Daoy (cell line): ENCODE measurements around the gene PPM1J. TPM values are rescaled to one million over a fixed set of nuclear protein-coding genes. Genes with fewer than 3 reads are reported as not detected.
"Not testable (repeated sequence)": the region's sequence is repeated elsewhere in the genome, so short reads cannot be mapped to it uniquely, and the experiment has no call there.

Source experiments
- DNase-seq: peaks from one replicate; pipeline ENCODE4 v3.0.0-alpha.2; 2015; ENCODE audit warnings: low read depth
- total RNA-seq: library from RNA; depleted of rRNA; stranded (reverse); fragments of >200 nt; shearing (Covaris generic); gene quantifications from 2 replicates; pipeline ENCODE4 v1.2.3, GENCODE V29; 2014; rRNA removed

Gene PPM1J, protein sequence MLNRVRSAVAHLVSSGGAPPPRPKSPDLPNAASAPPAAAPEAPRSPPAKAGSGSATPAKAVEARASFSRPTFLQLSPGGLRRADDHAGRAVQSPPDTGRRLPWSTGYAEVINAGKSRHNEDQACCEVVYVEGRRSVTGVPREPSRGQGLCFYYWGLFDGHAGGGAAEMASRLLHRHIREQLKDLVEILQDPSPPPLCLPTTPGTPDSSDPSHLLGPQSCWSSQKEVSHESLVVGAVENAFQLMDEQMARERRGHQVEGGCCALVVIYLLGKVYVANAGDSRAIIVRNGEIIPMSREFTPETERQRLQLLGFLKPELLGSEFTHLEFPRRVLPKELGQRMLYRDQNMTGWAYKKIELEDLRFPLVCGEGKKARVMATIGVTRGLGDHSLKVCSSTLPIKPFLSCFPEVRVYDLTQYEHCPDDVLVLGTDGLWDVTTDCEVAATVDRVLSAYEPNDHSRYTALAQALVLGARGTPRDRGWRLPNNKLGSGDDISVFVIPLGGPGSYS
- 0.06 TPM in 1 of 2 replicates, not detected in the other for total RNA-seq

DNA sequence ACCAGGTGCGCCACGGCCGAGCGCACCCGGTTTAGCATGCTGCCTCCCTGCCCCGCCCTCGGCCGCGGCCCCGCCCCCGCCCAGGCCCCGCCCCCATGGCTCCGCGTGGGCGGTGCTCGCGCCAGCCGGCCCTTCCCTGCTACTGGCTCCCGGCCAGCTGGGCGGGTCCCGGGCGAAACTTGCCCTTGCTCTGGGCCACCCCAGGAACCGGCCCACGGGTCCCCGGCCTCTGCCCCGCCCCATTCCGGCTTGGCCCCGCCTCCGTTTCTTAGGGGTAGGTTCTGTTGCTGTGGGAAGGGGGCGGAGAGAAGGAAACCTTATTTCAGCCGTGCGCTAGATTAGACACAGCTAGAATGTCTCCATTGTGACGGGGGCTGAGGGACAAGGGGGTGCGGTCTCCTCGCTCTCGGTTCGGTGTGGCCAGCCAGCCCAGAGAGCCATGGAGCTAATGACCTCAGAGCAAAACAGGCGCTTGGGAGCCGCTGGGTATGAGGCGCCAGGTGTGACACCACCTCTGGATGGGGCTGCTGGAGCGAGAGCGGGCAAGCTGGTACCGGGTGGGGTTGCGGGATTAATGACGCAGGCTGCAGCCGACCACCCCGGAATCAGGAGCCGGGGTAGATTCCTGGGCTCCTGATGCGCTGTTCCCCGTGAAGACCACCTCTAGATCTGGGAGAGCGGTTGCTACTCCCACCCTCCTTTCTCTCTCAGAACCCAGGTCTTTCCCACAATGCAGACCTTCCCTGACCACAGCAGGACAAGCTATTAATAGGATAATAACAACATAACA is at the start of gene PPM1J:
Gene PPM1J (minus strand): TSS at position 69 of the 790 bp plus-strand sequence. CDS start 31 bp downstream, at position 38.
- peak; percentile 99 for DNase-seq

DNA sequence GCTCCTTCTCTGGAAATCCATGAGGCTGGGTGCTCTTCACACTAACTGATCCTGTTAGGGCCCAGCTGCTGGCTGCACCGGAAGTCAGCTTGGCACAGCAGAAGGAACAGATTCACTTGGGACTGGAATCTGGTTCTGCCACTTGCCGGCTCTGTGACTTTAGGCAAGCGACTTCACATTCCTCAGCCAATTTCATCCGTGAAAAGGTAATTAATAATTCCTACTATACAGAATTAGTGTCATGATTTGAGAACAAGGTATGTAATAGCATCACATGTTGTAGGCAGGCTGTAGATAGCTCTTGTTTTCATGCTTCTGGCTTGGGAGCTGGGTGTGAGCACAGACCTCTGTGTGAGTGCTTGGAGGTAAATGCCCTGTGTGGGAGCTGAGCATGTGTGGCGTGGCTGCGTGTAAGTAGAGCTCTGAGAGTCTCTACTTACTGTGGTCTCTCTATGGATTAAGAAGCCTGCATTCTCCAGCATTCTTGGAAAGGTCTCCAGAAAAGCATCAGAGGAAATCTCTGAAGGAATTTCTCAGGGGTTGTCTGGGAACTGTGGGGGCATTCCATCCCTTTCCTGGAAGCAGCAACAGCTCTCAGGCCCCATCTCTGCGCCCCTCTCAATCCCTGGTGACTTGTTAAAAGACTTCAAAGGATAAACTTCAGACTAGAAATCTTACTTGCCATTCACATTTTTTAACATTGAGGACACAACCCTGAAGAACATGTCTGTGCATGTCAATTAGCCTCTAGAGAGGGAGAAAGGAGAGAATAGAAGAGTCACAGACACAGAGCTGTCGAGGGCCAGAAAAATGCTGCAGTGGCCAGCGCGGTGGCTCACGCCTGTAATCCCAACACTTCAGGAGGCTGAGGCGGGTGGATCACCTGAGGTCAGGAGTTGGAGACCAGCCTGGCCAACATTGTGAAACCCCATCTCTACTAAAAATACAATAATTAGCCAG is 47.7 kb upstream of the PPM1J start:
- no peak for DNase-seq

DNA sequence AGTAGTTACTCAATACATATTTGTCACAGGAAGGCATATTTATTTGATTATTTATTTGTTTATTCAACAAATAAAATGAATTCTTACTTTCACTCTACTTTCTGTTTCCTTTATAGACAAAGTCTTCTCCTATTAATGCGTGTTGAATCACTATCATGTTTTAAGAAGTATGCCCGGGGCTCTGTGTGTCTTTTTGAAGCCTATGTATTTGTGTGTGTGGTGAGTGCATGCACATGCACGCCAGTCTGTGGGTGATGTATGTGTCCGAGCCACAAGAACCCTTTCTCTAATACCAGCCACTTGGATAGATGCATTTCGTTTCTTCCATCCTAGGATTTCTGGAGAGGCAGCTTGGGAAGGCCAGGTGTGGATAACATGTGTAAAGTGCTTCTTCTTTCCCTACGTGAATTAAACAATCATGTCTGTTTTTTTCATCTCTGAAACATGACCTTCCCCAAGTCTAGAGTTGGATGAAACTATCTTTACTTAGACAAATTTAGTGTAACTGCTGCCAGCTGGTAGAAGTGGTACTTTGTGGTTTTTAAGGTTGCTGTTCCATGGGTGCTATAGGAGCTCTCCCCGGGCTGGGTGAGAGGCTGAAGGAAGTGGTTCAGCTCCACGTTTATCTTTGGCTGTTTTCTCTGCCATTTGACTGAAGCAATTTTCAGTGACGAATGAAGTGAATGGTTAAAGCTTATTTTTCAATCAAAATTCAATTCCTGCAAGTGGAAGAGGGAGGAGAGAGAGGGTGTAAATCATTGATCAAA is 46.8 kb upstream of the PPM1J start:
- DNase-seq: no peak

DNA sequence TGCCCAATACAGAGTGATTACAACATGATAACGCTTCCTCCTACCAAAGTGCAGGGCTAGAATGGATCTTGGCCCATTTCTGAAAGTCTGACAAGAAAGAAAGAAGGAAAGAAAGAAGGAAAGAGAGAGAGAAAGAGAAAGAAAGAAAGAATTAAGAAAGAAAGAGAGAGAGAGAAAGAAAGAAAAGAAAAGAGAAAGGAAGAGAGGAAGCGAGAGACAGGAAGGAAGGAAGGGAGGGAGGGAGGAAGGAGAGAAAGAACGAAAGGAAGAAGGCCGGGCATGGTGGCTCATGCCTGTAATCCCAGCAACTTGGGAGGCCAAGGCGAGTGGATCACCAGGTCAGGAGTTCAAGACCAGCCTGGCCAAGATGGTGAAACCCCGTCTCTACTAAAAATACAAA is 44.1 kb upstream of the PPM1J start:
- DNase-seq: no peak

DNA sequence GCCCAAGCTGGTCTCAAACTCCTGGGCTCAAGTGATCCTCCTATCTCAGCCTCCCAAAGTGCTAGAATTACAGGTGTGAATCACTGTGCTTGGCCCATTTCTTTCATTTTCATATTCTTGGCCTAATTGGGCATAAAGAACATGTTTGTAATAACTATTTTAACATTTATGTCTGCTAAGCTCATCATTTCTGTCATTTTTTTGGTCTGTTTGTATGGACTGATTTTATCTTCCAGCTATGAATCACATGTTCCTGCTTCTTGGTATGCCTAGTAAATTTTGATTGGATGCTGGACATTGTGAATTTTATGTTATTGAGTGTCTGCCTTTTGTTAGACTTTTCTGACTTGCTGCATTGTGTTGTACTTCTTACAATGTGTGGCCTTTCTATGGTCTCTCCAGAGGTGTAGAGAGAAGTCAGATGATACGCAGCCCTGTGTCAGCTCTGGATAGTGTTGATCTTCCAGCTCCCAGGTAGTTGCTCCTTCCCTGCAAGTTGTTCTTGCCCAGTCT is 39.0 kb upstream of the PPM1J start:
- DNase-seq: no peak

DNA sequence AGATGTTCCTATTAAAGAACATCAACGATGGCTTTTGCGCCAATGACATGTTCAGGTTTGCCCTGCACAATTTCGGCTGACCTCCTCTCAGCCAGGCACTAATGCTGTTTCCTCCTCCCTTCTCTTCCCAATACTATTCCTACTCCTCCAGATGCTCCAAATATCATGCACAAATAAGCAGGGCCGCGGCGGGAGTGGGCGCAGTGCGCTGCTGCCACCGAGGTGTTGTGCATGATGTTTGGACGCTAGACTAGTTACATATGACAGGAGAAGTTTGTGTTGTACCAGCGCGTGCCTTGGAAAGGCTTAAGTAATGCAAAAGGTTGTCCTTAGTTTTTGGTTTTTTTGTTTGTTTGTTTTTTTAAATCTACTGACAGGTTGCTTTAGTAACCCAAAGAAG is 33.3 kb upstream of the PPM1J start:
- DNase-seq: no peak

DNA sequence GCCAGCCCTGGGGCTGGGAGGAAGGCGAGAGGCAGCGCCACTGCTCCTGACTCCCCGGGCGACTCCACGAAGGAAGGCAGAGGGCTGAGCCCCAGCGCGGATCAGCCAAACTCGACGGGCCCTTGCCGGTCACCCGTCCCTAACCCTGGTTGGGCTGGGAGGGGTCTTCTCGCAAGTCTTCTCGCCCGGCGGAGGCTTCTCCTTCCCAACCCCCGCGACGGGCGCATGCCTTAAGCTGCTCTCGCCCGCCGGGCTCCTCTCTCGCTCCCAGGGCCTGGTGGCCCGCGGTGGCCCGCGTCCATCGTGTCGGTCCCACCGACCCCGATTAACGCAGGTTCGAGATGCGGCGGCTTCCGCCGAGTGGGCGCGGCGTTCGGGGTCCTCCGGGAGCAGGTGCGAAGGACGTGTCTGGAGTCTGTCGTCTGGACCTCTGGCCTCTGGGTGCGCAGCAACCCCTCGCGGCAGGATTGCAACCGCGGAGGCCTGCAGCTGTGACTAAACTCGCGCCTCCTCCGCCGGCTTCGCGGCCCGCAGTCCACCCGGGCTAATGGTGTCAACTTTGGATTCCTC is 29.0 kb upstream of the PPM1J start:
- DNase-seq: peak; percentile 57

DNA sequence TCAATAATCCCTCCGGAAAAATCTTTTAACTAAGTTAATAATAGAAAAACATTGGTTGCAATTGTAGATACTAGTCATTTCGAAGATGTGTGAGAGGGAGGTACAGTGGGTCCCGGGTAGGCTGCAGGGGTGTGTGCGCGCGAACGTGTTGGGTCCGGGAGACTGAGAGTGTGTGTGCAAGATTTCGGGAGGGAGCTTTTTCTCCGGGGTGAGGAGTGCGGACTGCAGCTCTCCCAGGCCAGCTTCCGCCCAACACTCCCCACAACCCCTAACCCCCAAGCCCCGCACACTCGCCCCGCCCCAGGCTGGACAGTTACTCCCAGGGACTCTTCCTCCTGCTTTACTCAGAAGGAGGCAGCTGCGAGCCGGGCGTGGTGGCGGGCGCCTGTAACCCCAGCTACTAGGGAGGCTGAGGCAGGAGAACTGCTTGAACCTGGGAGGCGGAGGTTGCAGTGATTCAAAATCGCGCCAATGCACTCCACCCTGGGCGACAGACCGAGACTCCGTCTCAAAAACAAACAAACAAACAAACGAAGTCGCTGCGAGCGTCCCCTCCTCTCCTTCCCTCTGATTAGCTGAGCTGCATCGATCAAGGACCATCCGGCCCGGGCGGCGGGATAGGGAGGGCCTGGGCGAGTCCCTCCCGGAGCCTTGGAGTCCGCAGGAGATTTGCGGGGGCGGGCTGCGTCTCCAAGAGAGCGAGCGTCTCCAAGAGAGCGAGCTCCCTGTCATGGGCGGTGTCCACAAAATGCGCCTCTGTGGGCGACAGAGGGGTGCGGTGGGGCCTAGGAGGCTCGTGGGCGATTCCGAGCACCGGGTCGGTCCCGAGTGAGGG is 28.3 kb upstream of the PPM1J start:
- no peak for DNase-seq

DNA sequence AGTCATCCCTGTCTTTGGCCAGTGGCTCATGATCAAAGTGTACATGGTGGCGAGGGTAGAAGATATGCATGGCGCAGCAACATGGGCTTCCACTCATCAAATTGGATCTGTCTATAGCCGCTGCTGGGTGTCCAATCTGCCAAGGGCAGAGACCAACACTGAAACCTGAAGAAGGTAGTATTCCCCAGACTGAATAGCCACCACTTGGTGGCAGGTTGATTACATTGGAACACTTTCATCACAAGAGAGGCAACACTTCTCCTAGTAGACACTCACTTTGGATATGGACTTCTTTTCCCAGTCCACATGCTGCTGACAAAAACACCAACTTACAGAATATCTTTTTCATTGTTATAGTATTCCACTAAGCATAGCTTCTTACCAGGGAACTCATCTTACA is 22.4 kb upstream of the PPM1J start:
- DNase-seq: no peak

DNA sequence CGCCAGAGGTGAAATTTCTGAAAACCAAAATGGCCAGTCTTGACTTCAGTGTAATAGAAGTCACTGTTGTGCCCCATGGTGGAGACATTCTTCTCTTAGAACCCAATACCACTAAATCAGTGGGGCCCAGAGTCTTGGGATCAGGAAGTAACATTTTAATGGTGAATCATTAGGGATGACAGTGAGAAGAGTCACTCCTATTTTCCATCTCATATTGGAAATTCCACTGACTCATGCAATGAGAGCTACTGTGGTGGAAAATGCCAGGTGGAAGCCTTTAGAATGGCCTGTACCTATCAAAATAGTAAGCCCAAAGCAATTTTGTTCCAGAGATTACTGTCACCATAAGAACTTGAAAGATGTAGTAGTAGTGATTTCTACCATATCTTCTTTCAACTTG is 20.6 kb upstream of the PPM1J start:
- peak; percentile 93 for DNase-seq

DNA sequence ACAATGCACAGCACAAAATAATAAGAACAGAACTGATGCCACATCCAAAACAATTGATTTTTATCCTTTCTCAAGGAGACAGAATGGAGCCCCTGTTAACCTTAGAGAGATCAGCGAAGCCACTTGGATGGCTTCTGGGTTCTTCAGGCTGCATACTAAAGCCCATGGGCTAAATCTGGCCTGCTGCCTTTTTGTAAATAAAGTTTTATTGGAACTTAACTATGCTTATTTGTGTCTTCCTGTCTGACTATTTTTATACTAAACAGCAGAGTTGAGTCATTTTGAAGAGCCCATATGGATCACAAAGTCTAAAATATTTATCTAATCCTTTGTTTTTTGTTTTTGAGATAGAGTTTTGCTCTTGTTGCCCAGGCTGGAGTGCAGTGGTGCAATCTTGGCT is 16.3 kb upstream of the PPM1J start:
- DNase-seq: no peak

DNA sequence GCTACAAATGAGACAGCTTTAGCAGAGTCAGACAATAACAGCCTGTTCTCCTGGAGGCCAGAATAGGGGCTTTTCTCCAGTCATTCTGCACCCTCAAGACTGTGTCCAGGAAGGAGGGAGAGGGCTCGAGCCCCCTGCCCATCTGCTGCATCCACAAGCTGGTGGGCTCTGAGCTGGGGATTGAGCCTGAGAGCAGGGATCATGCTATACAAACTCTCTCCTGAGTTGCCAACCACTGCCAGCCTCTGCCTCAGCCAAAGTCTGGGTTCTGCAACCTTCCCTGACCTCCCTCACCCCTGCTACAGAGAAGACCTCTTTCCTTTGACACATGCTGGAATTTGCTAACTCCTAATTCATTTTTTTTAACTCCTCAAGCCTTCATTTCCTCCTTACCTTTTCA is 14.8 kb upstream of the PPM1J start:
- no peak for DNase-seq

DNA sequence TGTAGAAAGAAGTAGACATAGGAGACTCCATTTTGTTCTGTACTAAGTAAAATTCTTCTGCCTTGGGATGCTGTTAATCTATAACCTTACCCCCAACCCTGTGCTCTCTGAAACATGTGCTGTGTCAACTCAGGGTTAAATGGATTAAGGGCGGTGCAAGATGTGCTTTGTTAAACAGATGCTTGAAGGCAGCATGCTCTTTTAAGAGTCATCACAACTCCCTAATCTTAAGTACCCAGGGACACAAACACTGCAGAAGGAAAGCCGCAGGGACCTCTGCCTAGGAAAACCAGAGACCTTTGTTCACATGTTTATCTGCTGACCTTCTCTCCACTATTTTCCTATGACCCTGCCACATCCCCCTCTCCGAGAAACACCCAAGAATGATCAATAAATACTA is 13.9 kb upstream of the PPM1J start:
- DNase-seq: not testable (repeated sequence)

DNA sequence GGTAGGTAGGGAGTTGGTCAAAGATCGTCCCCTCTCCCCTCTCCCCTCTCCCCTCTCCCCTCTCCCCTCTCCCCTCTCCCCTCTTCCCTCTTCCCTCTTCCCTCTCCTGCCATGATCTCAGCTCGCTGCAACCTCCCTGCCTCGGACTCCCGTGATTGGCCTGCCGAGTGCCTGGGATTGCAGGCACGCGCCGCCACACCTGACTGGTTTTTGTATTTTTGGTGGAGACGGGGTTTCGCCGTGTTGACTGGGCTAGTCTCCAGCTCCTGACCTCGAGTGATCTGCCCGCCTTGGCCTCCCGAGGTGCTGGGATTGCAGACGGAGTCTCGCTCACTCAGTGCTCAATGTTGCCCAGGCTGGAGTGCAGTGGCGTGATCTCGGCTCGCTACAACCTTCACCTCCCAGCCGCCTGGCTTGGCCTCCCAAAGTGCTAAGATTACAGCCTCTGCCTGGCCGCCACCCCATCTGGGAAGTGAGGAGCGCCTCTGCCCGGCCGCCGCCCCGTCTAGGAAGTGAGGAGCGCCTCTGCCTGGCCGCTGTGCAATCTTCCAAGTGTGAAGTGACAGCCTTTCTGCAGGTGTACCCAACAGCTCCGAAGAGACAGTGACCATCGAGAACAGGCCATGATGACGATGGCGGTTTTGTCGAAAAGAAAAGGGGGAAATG is 13.3 kb upstream of the PPM1J start:
- not testable (repeated sequence) for DNase-seq

DNA sequence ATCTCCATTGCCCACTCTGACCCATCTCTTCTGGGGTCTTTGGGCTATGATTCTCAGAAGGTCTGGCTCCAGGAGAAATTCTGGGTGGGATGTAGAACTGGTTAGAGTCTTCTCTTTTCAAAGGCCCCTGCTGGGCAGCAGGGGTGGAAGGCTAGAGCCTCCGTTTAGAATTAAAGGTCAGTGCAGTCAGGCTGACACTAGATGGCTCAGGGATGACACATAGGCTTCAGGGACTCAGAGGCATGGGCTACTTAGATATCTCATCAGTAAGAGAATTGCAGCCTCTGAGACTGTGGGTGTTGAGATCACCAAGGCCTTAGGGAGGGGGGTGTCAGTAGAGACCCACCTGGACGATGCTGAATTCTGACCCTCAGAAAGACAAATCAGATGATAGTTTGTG is 12.6 kb upstream of the PPM1J start:
- no peak for DNase-seq

DNA sequence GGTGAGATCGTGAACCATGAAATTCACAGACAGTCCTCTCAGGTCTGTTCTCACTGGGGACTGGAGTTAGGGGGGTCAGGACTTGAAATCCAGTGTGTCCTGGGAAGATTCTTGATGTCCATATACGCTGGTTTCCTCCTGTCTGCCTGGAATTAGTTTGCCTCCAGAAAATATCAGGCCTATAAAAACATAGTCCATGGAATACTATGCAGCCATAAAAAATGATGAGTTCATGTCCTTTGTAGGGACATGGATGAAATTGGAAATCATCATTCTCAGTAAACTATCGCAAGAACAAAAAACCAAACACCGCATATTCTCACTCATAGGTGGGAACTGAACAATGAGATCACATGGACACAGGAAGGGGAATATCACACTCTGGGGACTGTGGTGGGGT is 9.1 kb upstream of the PPM1J start:
- DNase-seq: not testable (repeated sequence)

DNA sequence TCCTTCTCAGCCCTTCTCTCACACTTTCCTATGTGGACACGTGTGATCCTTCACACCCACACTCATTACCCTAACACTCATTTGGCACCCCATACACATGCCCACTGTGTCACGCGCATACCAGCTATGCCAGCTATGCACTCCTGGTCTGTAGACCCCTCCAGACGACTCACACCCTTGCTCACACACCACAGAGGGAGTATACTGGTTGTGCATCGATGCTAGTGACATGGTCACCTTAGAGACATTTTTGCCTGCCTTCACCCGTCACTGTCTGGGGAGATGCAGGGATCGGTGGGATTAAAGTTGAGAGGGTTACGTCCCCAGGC is 8.3 kb upstream of the PPM1J start:
- no peak for DNase-seq

DNA sequence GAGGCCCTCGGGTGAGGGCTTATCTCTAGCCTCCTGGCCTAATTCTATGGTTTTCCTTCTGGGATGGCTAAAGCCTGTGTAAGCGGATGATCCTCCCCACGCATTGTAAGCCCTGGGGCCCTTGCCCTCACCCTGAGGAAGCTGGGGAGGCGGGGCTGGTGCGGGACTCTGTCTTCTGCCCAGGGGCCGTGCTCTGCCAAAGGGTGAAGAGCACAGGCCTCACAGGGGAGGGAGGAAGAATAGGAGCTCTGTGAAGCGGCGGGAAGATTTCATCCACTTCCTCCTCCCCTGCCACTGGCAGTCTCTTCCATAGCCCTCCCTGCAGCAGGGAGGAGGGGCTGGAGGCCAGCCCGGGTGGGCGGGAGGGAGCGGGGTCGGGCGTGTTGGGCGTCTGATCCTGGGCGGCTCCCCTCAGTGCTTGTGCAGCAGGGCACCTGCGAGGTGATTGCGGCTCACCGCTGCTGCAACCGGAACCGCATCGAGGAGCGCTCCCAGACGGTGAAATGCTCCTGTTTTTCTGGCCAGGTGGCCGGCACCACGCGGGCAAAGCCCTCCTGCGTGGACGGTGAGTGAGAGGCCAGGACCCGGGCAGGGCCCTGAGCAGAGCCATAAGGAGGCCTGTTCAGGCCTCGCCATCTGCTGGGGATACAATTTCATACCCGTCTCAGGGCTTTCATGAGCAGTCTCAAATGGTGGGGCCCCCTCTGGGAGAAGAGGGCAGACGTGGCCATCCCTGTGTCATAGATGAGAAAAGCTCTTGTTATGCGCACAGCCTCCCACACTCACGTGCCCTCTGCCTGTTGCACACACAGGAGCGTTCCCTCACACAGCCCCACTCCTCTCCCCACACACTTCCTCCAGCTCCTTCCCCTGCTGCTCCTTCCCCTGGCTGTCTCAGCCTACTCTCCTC is 7.7 kb upstream of the PPM1J start:
- DNase-seq: peak; percentile 58
